Activated T-helper 1 cell treated with Interleukin-2 at 50 U/mL for 16 hours (primary cell): Measurements from ENCODE around the gene PPTC7.
"Not testable (repeated sequence)": the region's sequence is repeated elsewhere in the genome, so short reads cannot be mapped to it uniquely, and the experiment has no call there.

Source experiments
- DNase-seq: peaks from one replicate; pipeline ENCODE4 v3.0.0-alpha.2; 2020; ENCODE audit warnings: low read depth

PPTC7 gene

GRCh38 chr12:110561471-110562201 is 21.5 kb downstream of the PPTC7 start:
- DNase-seq, result no peak

GRCh38 chr12:110560946-110561345 is 22.2 kb downstream of the PPTC7 start:
- no peak for DNase-seq

GRCh38 chr12:110560048-110560447 is 23.1 kb downstream of the PPTC7 start:
- DNase-seq, result no peak

GRCh38 chr12:110558945-110559344 is 24.2 kb downstream of the PPTC7 start:
- DNase-seq, result not testable (repeated sequence)

- no peak for DNase-seq
Measured at GRCh38 chr12:110557300-110557699, 25.8 kb downstream of the PPTC7 start.

- no peak for DNase-seq
Measured at GRCh38 chr12:110556705-110557104, 26.4 kb downstream of the PPTC7 start.

GRCh38 chr12:110555577-110556406 is 27.3 kb downstream of the PPTC7 start:
- DNase-seq, result no peak

GRCh38 chr12:110554184-110554583 is 28.9 kb downstream of the PPTC7 start:
- DNase-seq, result no peak

- no peak for DNase-seq
Measured at GRCh38 chr12:110550981-110551380, 32.1 kb downstream of the PPTC7 start.

- no peak for DNase-seq
Measured at GRCh38 chr12:110549716-110550115, 33.4 kb downstream of the PPTC7 start.

- no peak for DNase-seq
Measured at GRCh38 chr12:110548678-110549077, 34.4 kb downstream of the PPTC7 start.

GRCh38 chr12:110547090-110547489 is 36.0 kb downstream of the PPTC7 start:
- no peak for DNase-seq

- no peak for DNase-seq
Measured at GRCh38 chr12:110546339-110546738, 36.8 kb downstream of the PPTC7 start.

- DNase-seq, result no peak
Measured at GRCh38 chr12:110545812-110546211, 37.3 kb downstream of the PPTC7 start.

- not testable (repeated sequence) for DNase-seq
Measured at GRCh38 chr12:110545259-110545658, 37.9 kb downstream of the PPTC7 start.

- DNase-seq, result no peak
Measured at GRCh38 chr12:110543965-110544364, 39.2 kb downstream of the PPTC7 start.

GRCh38 chr12:110543252-110543959 is 39.7 kb downstream of the PPTC7 start:
- DNase-seq, result no peak

- DNase-seq, result no peak
Measured at GRCh38 chr12:110540048-110540447, 43.1 kb downstream of the PPTC7 start.

GRCh38 chr12:110538869-110539622 is 44.1 kb downstream of the PPTC7 start:
- no peak for DNase-seq

- DNase-seq, result no peak
Measured at GRCh38 chr12:110537605-110538409, 45.3 kb downstream of the PPTC7 start.
